8988T (cell line): ENCODE measurements around the gene RAPGEF1.
"Not testable (repeated sequence)": the region's sequence is repeated elsewhere in the genome, so short reads cannot be mapped to it uniquely, and the experiment has no call there.

ENCODE experiments used
- DNase-seq: peaks from one replicate; pipeline ENCODE4 v3.0.0; 2011

The RAPGEF1 gene

GRCh38 chr9:131578731-131579504, 161.0 kb downstream of the RAPGEF1 start:
- no peak for DNase-seq

GRCh38 chr9:131578021-131578420, 161.9 kb downstream of the RAPGEF1 start:
- DNase-seq, result no peak

- DNase-seq, result no peak
Measured at GRCh38 chr9:131577005-131578000, 162.6 kb downstream of the RAPGEF1 start.

- DNase-seq, result no peak
Measured at GRCh38 chr9:131575946-131576853, 163.7 kb downstream of the RAPGEF1 start.

GRCh38 chr9:131574730-131575640, 164.9 kb downstream of the RAPGEF1 start:
- no peak for DNase-seq

GRCh38 chr9:131567910-131568309, 172.0 kb downstream of the RAPGEF1 start:
- no peak for DNase-seq

- DNase-seq, result no peak
Measured at GRCh38 chr9:131566158-131566557, 173.7 kb downstream of the RAPGEF1 start.

- no peak for DNase-seq
Measured at GRCh38 chr9:131565369-131565768, 174.5 kb downstream of the RAPGEF1 start.

- DNase-seq, result no peak
Measured at GRCh38 chr9:131562032-131562959, 177.6 kb downstream of the RAPGEF1 start.

- DNase-seq, result no peak
Measured at GRCh38 chr9:131559421-131560000, 180.4 kb downstream of the RAPGEF1 start.

GRCh38 chr9:131557855-131558548, 181.9 kb downstream of the RAPGEF1 start:
- DNase-seq, result no peak

- DNase-seq, result no peak
Measured at GRCh38 chr9:131555841-131556673, 183.8 kb downstream of the RAPGEF1 start.

GRCh38 chr9:131554843-131555351, 185.0 kb downstream of the RAPGEF1 start:
- no peak for DNase-seq

- no peak for DNase-seq
Measured at GRCh38 chr9:131554087-131554842, 185.6 kb downstream of the RAPGEF1 start.

- no peak for DNase-seq
Measured at GRCh38 chr9:131552030-131552429, 187.8 kb downstream of the RAPGEF1 start.

- DNase-seq, result not testable (repeated sequence)
Measured at GRCh38 chr9:131550465-131550864, 189.4 kb downstream of the RAPGEF1 start.

- not testable (repeated sequence) for DNase-seq
Measured at GRCh38 chr9:131549186-131549585, 190.7 kb downstream of the RAPGEF1 start.
